K562 (cell line): ENCODE results near the gene PIGM. TPM values are rescaled to one million over a fixed set of nuclear protein-coding genes. Genes with fewer than 3 reads are reported as not detected.

Experiments
- ELF1 ChIP-seq: fragments of 200-800 bp; sonication (Bioruptor generic); IDR thresholded peaks from 2 replicates; pipeline ENCODE4 v1.6.1; 2016; ENCODE audit warnings: missing genetic modification characterization, missing compliant biosample characterization
- HLTF ChIP-seq: fragments of 450-650 bp; IDR thresholded peaks from 2 replicates; pipeline ENCODE4 v1.6.1; 2016
- MEF2D ChIP-seq: conservative IDR thresholded peaks from 2 replicates; pipeline ENCODE4 v1.6.1; 2016; ENCODE audit warnings: low read depth, missing genetic modification characterization, missing compliant biosample characterization
- TFAM ChIP-seq: fragments of 250-450 bp; sonication (Bioruptor Pico); conservative IDR thresholded peaks from 2 replicates; pipeline ENCODE4 v1.5.0; 2021; ENCODE audit warnings: mild to moderate bottlenecking, moderate library complexity
- ZNF347 ChIP-seq: fragments of 450-650 bp; formaldehyde crosslinking; IDR thresholded peaks from 2 replicates; pipeline ENCODE4 v1.4.0; 2020; ENCODE audit warnings: low read depth, mild to moderate bottlenecking, moderate library complexity
- ZNF583 ChIP-seq: fragments of 250-450 bp; sonication (Bioruptor Pico); IDR thresholded peaks from 2 replicates; pipeline ENCODE4 v1.4.0; 2020
- polyA plus RNA-seq, 8 experiments: library from polyadenylated mRNA; depleted of rRNA in 4 of 8; stranded (reverse) in 5 of 8; unstranded in 3 of 8; fragments of >200 nt; fragmentation: Nextera tagmentation in 2 of 8; fragmentation: Illumina TruSeq in 1 of 8; extraction: Ambion mirVana in 2 of 8; extraction: Trizol in 1 of 8; gene quantifications; 2 replicates each; pipeline versions ENCODE4 v1.2.1 to v1.2.3, GENCODE V29; 2011 to 2014; ENCODE audit warnings: inconsistent platforms in 1 of 8, missing spikeins in 1 of 8
- total RNA-seq, 7 experiments: library from RNA; depleted of rRNA in 6 of 7; stranded (reverse); fragments of >200 nt in 6 of 7; fragmentation: Illumina TruSeq in 2 of 7; extraction: Trizol in 2 of 7; gene quantifications; 2 replicates each; pipeline versions ENCODE4 v1.2.1 to v1.2.3, GENCODE V29; 2011 to 2021; ENCODE audit warnings: low replicate concordance in 1 of 7
- TF ChIP-seq, protein P1 (sequence below), 2 experiments: fragments of 450-650 bp; IDR thresholded peaks; 2 replicates each; pipeline ENCODE4 v1.6.1; 2016; ENCODE audit warnings: mild to moderate bottlenecking in 2 of 2, borderline replicate concordance in 1 of 2, low read depth in 1 of 2, moderate library complexity in 1 of 2

The PIGM gene
- total and polyA plus RNA-seq, 9 of the 15 experiments (the other 6 are each of a cell fraction or from before 2014, with no cell fraction given): 2.6 to 6.7 (median 4.3) TPM

DNA sequence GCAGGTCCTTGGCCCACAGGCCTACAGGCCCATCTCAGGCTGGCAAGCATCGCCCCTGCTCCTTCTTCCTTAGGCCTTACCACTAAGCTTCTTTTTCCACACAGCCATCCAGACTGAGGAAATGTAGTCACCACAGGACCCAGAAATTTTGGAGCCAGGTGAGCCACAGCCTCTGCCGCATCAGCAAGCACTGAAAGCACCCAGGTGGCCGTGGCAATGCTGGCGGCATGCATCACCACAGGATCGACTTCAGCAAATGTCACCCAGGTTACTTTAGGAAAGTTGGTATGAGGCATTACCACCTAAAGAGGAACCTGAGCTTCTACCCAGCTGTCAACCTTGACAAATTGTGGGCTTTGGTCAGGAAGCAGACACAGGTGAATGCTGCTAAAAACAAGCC, 11.6 kb downstream of the PIGM start (continued):
- TF ChIP-seq MEF2D (tag) (no peak), HLTF (no peak), ELF1 (tag) (no peak), TFAM (CRISPR knock-in tag) (no peak), ZNF347 (CRISPR knock-in tag) (no peak), ZNF583 (CRISPR knock-in tag) (no peak)
- TF ChIP-seq, protein P1, sequence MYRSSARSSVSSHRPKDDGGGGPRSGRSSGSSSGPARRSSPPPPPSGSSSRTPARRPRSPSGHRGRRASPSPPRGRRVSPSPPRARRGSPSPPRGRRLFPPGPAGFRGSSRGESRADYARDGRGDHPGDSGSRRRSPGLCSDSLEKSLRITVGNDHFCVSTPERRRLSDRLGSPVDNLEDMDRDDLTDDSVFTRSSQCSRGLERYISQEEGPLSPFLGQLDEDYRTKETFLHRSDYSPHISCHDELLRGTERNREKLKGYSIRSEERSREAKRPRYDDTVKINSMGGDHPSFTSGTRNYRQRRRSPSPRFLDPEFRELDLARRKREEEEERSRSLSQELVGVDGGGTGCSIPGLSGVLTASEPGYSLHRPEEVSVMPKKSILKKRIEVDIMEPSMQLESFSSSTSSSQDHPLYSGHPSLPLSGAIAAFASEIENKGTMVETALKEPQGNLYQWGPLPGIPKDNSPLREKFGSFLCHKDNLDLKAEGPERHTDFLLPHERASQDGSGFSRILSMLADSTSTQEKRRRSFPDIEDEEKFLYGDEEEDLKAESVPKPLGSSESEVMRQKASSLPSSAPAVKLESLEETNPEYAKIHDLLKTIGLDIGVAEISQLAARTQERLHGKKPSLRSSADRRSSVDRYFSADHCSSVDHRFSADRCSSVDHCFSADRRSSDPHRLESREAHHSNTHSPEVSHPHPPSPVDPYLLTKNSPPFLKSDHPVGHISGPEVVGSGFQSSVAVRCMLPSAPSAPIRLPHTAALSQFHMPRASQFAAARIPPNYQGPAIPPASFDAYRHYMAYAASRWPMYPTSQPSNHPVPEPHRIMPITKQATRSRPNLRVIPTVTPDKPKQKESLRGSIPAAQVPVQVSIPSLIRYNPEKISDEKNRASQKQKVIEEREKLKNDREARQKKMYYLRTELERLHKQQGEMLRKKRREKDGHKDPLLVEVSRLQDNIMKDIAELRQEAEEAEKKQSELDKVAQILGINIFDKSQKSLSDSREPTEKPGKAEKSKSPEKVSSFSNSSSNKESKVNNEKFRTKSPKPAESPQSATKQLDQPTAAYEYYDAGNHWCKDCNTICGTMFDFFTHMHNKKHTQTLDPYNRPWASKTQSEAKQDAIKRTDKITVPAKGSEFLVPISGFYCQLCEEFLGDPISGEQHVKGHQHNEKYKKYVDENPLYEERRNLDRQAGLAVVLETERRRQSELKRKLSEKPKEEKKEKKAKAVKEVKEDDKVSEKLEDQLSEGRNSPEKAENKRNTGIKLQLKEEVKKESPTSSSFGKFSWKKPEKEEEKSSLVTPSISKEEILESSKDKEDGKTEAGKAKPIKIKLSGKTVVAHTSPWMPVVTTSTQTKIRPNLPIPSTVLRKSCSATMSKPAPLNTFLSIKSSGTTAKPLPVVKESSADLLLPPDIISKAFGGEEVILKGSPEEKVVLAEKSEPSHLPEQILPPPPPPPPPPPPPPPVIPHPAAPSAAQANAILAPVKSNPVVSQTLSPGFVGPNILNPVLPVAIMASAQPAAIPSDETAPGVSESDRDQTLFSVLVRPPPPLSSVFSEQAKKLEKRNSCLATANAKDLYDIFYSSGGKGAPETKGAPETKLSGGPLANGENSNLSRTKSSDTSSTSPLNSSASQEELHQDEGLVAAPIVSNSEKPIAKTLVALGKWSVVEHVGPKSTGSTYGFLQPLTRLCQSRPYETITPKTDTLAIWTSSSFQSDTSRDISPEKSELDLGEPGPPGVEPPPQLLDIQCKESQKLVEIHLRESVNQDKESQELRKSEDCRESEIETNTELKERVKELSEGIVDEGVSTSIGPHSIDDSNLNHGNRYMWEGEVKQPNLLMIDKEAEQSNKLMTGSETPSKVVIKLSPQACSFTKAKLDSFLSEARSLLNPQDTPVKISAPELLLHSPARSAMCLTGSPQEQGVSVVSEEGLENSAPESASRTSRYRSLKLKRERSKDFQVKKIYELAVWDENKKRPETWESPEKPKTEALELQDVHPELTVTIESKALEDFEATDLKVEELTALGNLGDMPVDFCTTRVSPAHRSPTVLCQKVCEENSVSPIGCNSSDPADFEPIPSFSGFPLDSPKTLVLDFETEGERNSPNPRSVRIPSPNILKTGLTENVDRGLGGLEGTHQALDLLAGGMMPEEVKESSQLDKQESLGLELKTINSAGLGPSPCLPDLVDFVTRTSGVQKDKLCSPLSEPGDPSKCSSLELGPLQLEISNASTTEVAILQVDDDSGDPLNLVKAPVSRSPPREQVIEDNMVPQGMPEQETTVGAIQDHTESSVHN (IDR thresholded peaks at IDR 0.05; ENCODE audit: borderline replicate concordance in 1 of 2, low read depth in 1 of 2): no peak
- TF ChIP-seq, all 486 proteins: peak for 0
